Measurements from ENCODE around the gene PRX.
A peak's percentile ranks its signal among the peaks of the same experiment; 100 is the strongest.
"Not testable (repeated sequence)": the region's sequence is repeated elsewhere in the genome, so short reads cannot be mapped to it uniquely, and the experiment has no call there.

PRX gene

GRCh38 chr19:40408598-40408925 is 4.6 kb downstream of the PRX start:
- not testable (repeated sequence) for H3K27me3 Mint-ChIP-seq, ATAC-seq, H3K27ac Mint-ChIP-seq, H3K4me3 Mint-ChIP-seq, H3K9me3 Mint-ChIP-seq, H3K36me3 Mint-ChIP-seq
- H3K4me1 Mint-ChIP-seq: peaks cover 43% of the 10 kb centered on the region

- H3K27me3 Mint-ChIP-seq: no peaks in the 10 kb centered on the region
- H3K27ac Mint-ChIP-seq: peak overlapping the region; percentile 57
- no peaks in the 10 kb centered on the region for H3K9me3 Mint-ChIP-seq
- peaks cover 49% of the 10 kb centered on the region for H3K4me1 Mint-ChIP-seq
- no peak for ATAC-seq
- no peaks in the 10 kb centered on the region for H3K36me3 Mint-ChIP-seq
- H3K4me3 Mint-ChIP-seq: no peak overlapping the region
These were observed 5.2 kb downstream of the PRX start for GRCh38 chr19:40407714-40408597.

GRCh38 chr19:40403262-40403984 is 9.8 kb downstream of the PRX start:
- no peaks in the 10 kb centered on the region for H3K9me3 Mint-ChIP-seq
- H3K27me3 Mint-ChIP-seq: peaks cover 11% of the 10 kb centered on the region
- H3K4me1 Mint-ChIP-seq: peaks cover 42% of the 10 kb centered on the region
- peak overlapping the region; percentile 67 for H3K27ac Mint-ChIP-seq
- H3K4me3 Mint-ChIP-seq: peak overlapping the region; percentile 91
- peaks cover 7% of the 10 kb centered on the region for H3K36me3 Mint-ChIP-seq
- ATAC-seq: peak; percentile 90

GRCh38 chr19:40400559-40400958 is 12.6 kb downstream of the PRX start:
- no peak for ATAC-seq
- no peaks in the 10 kb centered on the region for H3K9me3 Mint-ChIP-seq
- peaks cover 32% of the 10 kb centered on the region for H3K4me1 Mint-ChIP-seq
- peaks cover 7% of the 10 kb centered on the region for H3K36me3 Mint-ChIP-seq
- no peak overlapping the region for H3K4me3 Mint-ChIP-seq
- no peak overlapping the region for H3K27ac Mint-ChIP-seq
- H3K27me3 Mint-ChIP-seq: peaks cover 11% of the 10 kb centered on the region

- no peak overlapping the region for H3K27ac Mint-ChIP-seq
- H3K4me1 Mint-ChIP-seq: peaks cover 26% of the 10 kb centered on the region
- no peaks in the 10 kb centered on the region for H3K9me3 Mint-ChIP-seq
- no peak overlapping the region for H3K4me3 Mint-ChIP-seq
- peaks cover 7% of the 10 kb centered on the region for H3K36me3 Mint-ChIP-seq
- ATAC-seq: peak; percentile 34
- peaks cover 11% of the 10 kb centered on the region for H3K27me3 Mint-ChIP-seq
These were observed 14.6 kb downstream of the PRX start for GRCh38 chr19:40398417-40399131.

- ATAC-seq: no peak
- Mint-ChIP-seq H3K36me3 (peaks cover 7% of the 10 kb centered on the region), H3K27ac (no peak overlapping the region), H3K4me3 (no peak overlapping the region), H3K27me3 (peaks cover 11% of the 10 kb centered on the region), H3K9me3 (no peaks in the 10 kb centered on the region), H3K4me1 (peaks cover 19% of the 10 kb centered on the region)
These were observed 15.6 kb downstream of the PRX start for GRCh38 chr19:40397568-40397906.

- Mint-ChIP-seq H3K27me3 (peaks cover 11% of the 10 kb centered on the region), H3K4me1 (peaks cover 19% of the 10 kb centered on the region), H3K4me3 (no peak overlapping the region), H3K36me3 (peaks cover 7% of the 10 kb centered on the region), H3K9me3 (no peaks in the 10 kb centered on the region), H3K27ac (no peak overlapping the region)
- ATAC-seq: no peak
These were observed 16.2 kb downstream of the PRX start for GRCh38 chr19:40396886-40397567.

GRCh38 chr19:40395956-40396355 is 17.2 kb downstream of the PRX start:
- ATAC-seq: no peak
- H3K36me3 Mint-ChIP-seq: peaks cover 7% of the 10 kb centered on the region
- no peak overlapping the region for H3K4me3 Mint-ChIP-seq
- H3K4me1 Mint-ChIP-seq: peaks cover 13% of the 10 kb centered on the region
- no peaks in the 10 kb centered on the region for H3K9me3 Mint-ChIP-seq
- peaks cover 11% of the 10 kb centered on the region for H3K27me3 Mint-ChIP-seq
- H3K27ac Mint-ChIP-seq: no peak overlapping the region

GRCh38 chr19:40394816-40395210 is 18.4 kb downstream of the PRX start:
- no peak overlapping the region for H3K27ac Mint-ChIP-seq
- ATAC-seq: no peak
- H3K4me1 Mint-ChIP-seq: peaks cover 8% of the 10 kb centered on the region
- H3K27me3 Mint-ChIP-seq: peaks cover 20% of the 10 kb centered on the region
- H3K9me3 Mint-ChIP-seq: no peaks in the 10 kb centered on the region
- no peak overlapping the region for H3K4me3 Mint-ChIP-seq
- peaks cover 7% of the 10 kb centered on the region for H3K36me3 Mint-ChIP-seq

- H3K27ac Mint-ChIP-seq: no peak overlapping the region
- peaks cover 4% of the 10 kb centered on the region for H3K4me1 Mint-ChIP-seq
- peaks cover 3% of the 10 kb centered on the region for H3K36me3 Mint-ChIP-seq
- H3K27me3 Mint-ChIP-seq: peaks cover 15% of the 10 kb centered on the region
- ATAC-seq: peak; percentile 11
- no peak overlapping the region for H3K4me3 Mint-ChIP-seq
- no peaks in the 10 kb centered on the region for H3K9me3 Mint-ChIP-seq
These were observed 19.0 kb downstream of the PRX start for GRCh38 chr19:40393894-40394815.

GRCh38 chr19:40392894-40393517 is 20.2 kb downstream of the PRX start:
- Mint-ChIP-seq H3K36me3 (no peaks in the 10 kb centered on the region), H3K9me3 (no peaks in the 10 kb centered on the region), H3K4me1 (no peaks in the 10 kb centered on the region), H3K27ac (peak overlapping the region; percentile 8), H3K4me3 (no peak overlapping the region), H3K27me3 (peaks cover 11% of the 10 kb centered on the region)
- no peak for ATAC-seq

GRCh38 chr19:40392123-40392522 is 21.1 kb downstream of the PRX start:
- Mint-ChIP-seq H3K27ac (peak overlapping the region; percentile 8), H3K27me3 (peaks cover 16% of the 10 kb centered on the region), H3K4me1 (no peaks in the 10 kb centered on the region), H3K9me3 (no peaks in the 10 kb centered on the region), H3K4me3 (no peak overlapping the region), H3K36me3 (no peaks in the 10 kb centered on the region)
- no peak for ATAC-seq

GRCh38 chr19:40390084-40390742 is 23.0 kb downstream of the PRX start, which contains the start of gene HIPK4:
Gene HIPK4, minus strand, starts transcription at chr19:40390181. Its CDS starts 279 bp downstream, at chr19:40389902.
- H3K4me1 Mint-ChIP-seq: no peaks in the 10 kb centered on the region
- ATAC-seq: no peak
- H3K27me3 Mint-ChIP-seq: peaks cover 21% of the 10 kb centered on the region
- no peak within 1 kb of the TSS for H3K27ac Mint-ChIP-seq
- H3K36me3 Mint-ChIP-seq: no peaks in the 10 kb centered on the region
- no peaks in the 10 kb centered on the region for H3K9me3 Mint-ChIP-seq
- H3K4me3 Mint-ChIP-seq: no peak within 1 kb of the TSS
